ENCODE results near the gene TSPAN11.

GRCh38 chr12:30942486-30942885, 15.9 kb downstream of the TSPAN11 start:
- TF ChIP-seq BHLHE40 (IDR thresholded peaks at IDR 0.05; ENCODE audit: borderline replicate concordance) (no peak), SP1 (IDR thresholded peaks at IDR 0.05) (no peak), ARNT (IDR thresholded peaks at IDR 0.05) (no peak), SUZ12 (IDR thresholded peaks at IDR 0.05) (no peak)
- TF ChIP-seq, protein P1, sequence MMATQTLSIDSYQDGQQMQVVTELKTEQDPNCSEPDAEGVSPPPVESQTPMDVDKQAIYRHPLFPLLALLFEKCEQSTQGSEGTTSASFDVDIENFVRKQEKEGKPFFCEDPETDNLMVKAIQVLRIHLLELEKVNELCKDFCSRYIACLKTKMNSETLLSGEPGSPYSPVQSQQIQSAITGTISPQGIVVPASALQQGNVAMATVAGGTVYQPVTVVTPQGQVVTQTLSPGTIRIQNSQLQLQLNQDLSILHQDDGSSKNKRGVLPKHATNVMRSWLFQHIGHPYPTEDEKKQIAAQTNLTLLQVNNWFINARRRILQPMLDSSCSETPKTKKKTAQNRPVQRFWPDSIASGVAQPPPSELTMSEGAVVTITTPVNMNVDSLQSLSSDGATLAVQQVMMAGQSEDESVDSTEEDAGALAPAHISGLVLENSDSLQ (IDR thresholded peaks at IDR 0.05), result no peak

Measured in HEK293T (cell line).